ENCODE results near the gene POU5F1. TPM values are rescaled to one million over a fixed set of nuclear protein-coding genes. Genes with fewer than 3 reads are reported as not detected.

The POU5F1 gene
- total RNA-seq, 1 experiment from 2014 or later, result not detected

DNA sequence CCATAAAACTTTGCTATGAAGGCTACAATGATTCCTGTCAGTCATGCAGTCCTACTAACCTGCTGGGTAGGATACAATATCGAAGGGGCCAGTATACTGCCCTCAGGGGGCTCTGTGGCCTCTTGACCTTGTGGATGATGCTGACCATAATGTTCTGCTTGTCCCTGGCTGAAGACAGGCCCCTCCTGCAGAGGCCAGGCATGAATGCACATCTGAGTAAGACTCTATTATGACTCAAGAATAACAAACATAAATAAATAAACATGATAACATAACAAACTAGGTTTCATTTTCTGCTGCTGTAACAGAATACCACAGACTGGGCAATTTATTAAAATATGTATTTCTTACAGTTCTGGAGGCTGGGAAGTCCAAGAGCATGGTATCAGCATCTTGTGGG is 44.0 kb upstream of the POU5F1 start:
- POLR2A ChIA-PET, result no interaction called here
- no peak overlapping the region for H3K4me3 ChIP-seq (ENCODE audit: low read depth, low read length)
- H3K9me3 ChIP-seq, result no peaks in the 10 kb centered on the region
- no peak for DNase-seq
- Mint-ChIP-seq H3K9me3 (ENCODE audit: unreplicated experiment) (no peaks in the 10 kb centered on the region), H3K4me3 (ENCODE audit: unreplicated experiment) (no peak overlapping the region), H3K36me3 (ENCODE audit: insufficient read depth, unreplicated experiment) (no peaks in the 10 kb centered on the region), H3K27me3 (ENCODE audit: insufficient read depth, unreplicated experiment) (no peaks in the 10 kb centered on the region), H3K27ac (ENCODE audit: unreplicated experiment) (no peak overlapping the region), H3K4me1 (ENCODE audit: low read depth, unreplicated experiment) (peaks cover 8% of the 10 kb centered on the region)
- H3K27me3 ChIP-seq (replicated peaks; ENCODE audit: control insufficient read depth, insufficient read depth, low read length), result no peaks in the 10 kb centered on the region
- CTCF ChIA-PET, result no interaction called here
- TF ChIP-seq, protein P1, sequence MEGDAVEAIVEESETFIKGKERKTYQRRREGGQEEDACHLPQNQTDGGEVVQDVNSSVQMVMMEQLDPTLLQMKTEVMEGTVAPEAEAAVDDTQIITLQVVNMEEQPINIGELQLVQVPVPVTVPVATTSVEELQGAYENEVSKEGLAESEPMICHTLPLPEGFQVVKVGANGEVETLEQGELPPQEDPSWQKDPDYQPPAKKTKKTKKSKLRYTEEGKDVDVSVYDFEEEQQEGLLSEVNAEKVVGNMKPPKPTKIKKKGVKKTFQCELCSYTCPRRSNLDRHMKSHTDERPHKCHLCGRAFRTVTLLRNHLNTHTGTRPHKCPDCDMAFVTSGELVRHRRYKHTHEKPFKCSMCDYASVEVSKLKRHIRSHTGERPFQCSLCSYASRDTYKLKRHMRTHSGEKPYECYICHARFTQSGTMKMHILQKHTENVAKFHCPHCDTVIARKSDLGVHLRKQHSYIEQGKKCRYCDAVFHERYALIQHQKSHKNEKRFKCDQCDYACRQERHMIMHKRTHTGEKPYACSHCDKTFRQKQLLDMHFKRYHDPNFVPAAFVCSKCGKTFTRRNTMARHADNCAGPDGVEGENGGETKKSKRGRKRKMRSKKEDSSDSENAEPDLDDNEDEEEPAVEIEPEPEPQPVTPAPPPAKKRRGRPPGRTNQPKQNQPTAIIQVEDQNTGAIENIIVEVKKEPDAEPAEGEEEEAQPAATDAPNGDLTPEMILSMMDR (IDR thresholded peaks at IDR 0.05; ENCODE audit: insufficient read depth in 1 of 2, low read depth in 1 of 2, low read length in 1 of 2, severe bottlenecking in 1 of 2, unreplicated experiment in 1 of 2), result no peak
- H3K36me3 ChIP-seq (ENCODE audit: control insufficient read depth, insufficient read depth, low read length), result no peaks in the 10 kb centered on the region
- peaks cover 14% of the 10 kb centered on the region for H3K4me1 ChIP-seq
- no TSS peak for BruUV-seq (replicated peaks)
- intact Hi-C loops (cut with micrococcal nuclease; ENCODE audit: unreplicated experiment), result no loop called here

DNA sequence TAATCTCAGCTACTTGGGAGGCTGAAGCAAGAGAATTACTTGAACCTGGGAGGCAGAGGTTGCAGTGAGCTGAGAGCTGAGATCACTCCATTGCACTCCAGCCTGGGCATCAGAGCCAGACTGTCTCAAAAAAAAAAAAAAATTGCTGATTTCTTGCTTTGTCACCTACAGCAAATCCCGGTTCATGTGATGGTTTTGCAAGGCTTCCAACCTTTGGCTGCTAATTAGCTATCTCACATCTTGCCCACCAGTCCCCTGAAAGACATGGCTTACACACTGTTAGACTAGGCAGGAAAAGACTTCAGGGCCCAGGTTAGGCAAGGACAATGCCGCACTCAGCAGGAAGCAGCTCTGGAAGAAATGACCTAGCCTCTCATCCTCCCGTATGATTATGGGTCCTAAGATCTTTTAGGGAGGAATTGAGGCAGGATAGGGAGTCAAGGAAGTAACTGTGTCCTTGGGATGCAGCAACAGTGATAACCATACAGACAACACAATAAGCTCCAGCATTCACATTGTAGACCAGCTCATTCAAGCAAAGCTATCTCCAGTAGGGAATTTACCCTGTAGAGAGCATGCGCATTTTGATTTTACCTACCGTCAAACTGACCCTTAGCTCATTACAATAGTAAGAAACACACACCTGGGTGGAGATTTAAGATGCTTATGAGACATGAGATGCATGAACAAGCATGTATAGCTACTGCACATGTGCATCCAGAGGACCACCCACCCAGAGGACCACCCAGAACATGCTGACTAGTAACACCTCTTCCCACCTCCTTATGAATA is 40.5 kb upstream of the POU5F1 start:
- ChIA-PET POLR2A (no interaction called here), CTCF (no interaction called here)
- Mint-ChIP-seq H3K4me3 (ENCODE audit: unreplicated experiment) (no peak overlapping the region), H3K9me3 (ENCODE audit: unreplicated experiment) (no peaks in the 10 kb centered on the region), H3K4me1 (ENCODE audit: low read depth, unreplicated experiment) (peaks cover 24% of the 10 kb centered on the region), H3K36me3 (ENCODE audit: insufficient read depth, unreplicated experiment) (no peaks in the 10 kb centered on the region), H3K27me3 (ENCODE audit: insufficient read depth, unreplicated experiment) (no peaks in the 10 kb centered on the region), H3K27ac (ENCODE audit: unreplicated experiment) (no peak overlapping the region)
- intact Hi-C loops (cut with micrococcal nuclease; ENCODE audit: unreplicated experiment), result no loop called here
- no peaks in the 10 kb centered on the region for H3K36me3 ChIP-seq (ENCODE audit: control insufficient read depth, insufficient read depth, low read length)
- no peak overlapping the region for H3K4me3 ChIP-seq (ENCODE audit: low read depth, low read length)
- TF ChIP-seq, protein P1 (IDR thresholded peaks at IDR 0.05; ENCODE audit: insufficient read depth in 1 of 2, low read depth in 1 of 2, low read length in 1 of 2, severe bottlenecking in 1 of 2, unreplicated experiment in 1 of 2), result no peak
- DNase-seq, result no peak
- H3K27me3 ChIP-seq (replicated peaks; ENCODE audit: control insufficient read depth, insufficient read depth, low read length), result no peaks in the 10 kb centered on the region
- BruUV-seq (replicated peaks), result no TSS peak
- no peaks in the 10 kb centered on the region for H3K9me3 ChIP-seq
- peaks cover 38% of the 10 kb centered on the region for H3K4me1 ChIP-seq

DNA sequence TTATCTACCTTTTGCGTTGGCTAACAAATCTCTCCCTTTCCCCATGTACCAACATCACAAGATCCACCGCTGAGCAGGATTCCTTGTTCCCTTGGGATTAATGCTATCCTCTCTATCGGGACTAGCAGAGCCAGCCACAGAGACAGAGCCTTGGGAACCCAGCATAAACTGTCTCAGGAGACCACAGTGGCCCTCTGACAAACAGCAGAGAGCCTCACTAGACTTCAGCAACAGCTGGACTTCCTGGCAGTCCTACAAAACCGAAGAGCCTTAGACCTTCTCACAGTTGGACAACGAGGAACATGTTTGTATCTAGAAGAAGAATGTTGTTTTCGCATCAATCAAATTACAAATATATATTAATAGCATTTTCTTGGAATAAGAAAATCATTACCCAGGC is 39.6 kb upstream of the POU5F1 start:
- ChIA-PET CTCF (no interaction called here), POLR2A (no interaction called here)
- TF ChIP-seq, protein P1 (IDR thresholded peaks at IDR 0.05; ENCODE audit: insufficient read depth in 1 of 2, low read depth in 1 of 2, low read length in 1 of 2, severe bottlenecking in 1 of 2, unreplicated experiment in 1 of 2), result no peak
- no peaks in the 10 kb centered on the region for H3K36me3 Mint-ChIP-seq (ENCODE audit: insufficient read depth, unreplicated experiment)
- no peak overlapping the region for H3K4me3 ChIP-seq (ENCODE audit: low read depth, low read length)
- intact Hi-C loops (cut with micrococcal nuclease; ENCODE audit: unreplicated experiment), result no loop called here
- H3K4me1 ChIP-seq, result peaks cover 41% of the 10 kb centered on the region
- H3K36me3 ChIP-seq (ENCODE audit: control insufficient read depth, insufficient read depth, low read length), result no peaks in the 10 kb centered on the region
- H3K9me3 Mint-ChIP-seq (ENCODE audit: unreplicated experiment), result no peaks in the 10 kb centered on the region
- DNase-seq, result no peak
- no TSS peak for BruUV-seq (replicated peaks)
- H3K27ac Mint-ChIP-seq (ENCODE audit: unreplicated experiment), result peak overlapping the region; percentile 82
- no peaks in the 10 kb centered on the region for H3K27me3 Mint-ChIP-seq (ENCODE audit: insufficient read depth, unreplicated experiment)
- H3K9me3 ChIP-seq, result no peaks in the 10 kb centered on the region
- no peaks in the 10 kb centered on the region for H3K27me3 ChIP-seq (replicated peaks; ENCODE audit: control insufficient read depth, insufficient read depth, low read length)
- peak overlapping the region; percentile 55 for H3K4me3 Mint-ChIP-seq (ENCODE audit: unreplicated experiment)
- peaks cover 31% of the 10 kb centered on the region for H3K4me1 Mint-ChIP-seq (ENCODE audit: low read depth, unreplicated experiment)

Measured in Caco-2 (cell line).